HUES48 (cell line): ENCODE results near the gene ISYNA1.

Experiments used
- H3K27ac ChIP-seq: one replicate; pipeline ENCODE4 v1.7.0; 2013; ENCODE audit warnings: low read depth, low read length, inconsistent platforms
- H3K27me3 ChIP-seq: 2 replicates; pipeline ENCODE4 v1.6.1; 2013; ENCODE audit warnings: mild to moderate bottlenecking, low read length; ENCODE audit not compliant: control insufficient read depth, insufficient read depth
- H3K36me3 ChIP-seq: 2 replicates; pipeline ENCODE4 v1.6.1; 2013; ENCODE audit warnings: low read length; ENCODE audit not compliant: control insufficient read depth, insufficient read depth
- H3K4me1 ChIP-seq: 2 replicates; pipeline ENCODE4 v1.6.1; 2013; ENCODE audit warnings: mild to moderate bottlenecking, low read length; ENCODE audit not compliant: control insufficient read depth, insufficient read depth
- H3K4me3 ChIP-seq: 2 replicates; pipeline ENCODE4 v1.5.1; 2013; ENCODE audit warnings: mild to moderate bottlenecking, low read depth, low read length
- H3K9ac ChIP-seq: 2 replicates; pipeline ENCODE4 v1.6.1; 2013; ENCODE audit warnings: mild to moderate bottlenecking, low read depth, low read length, moderate library complexity
- H3K9me3 ChIP-seq: 2 replicates; pipeline ENCODE4 v1.6.1; 2013; ENCODE audit warnings: low read length; ENCODE audit not compliant: control insufficient read depth, insufficient read depth

Gene ISYNA1

DNA sequence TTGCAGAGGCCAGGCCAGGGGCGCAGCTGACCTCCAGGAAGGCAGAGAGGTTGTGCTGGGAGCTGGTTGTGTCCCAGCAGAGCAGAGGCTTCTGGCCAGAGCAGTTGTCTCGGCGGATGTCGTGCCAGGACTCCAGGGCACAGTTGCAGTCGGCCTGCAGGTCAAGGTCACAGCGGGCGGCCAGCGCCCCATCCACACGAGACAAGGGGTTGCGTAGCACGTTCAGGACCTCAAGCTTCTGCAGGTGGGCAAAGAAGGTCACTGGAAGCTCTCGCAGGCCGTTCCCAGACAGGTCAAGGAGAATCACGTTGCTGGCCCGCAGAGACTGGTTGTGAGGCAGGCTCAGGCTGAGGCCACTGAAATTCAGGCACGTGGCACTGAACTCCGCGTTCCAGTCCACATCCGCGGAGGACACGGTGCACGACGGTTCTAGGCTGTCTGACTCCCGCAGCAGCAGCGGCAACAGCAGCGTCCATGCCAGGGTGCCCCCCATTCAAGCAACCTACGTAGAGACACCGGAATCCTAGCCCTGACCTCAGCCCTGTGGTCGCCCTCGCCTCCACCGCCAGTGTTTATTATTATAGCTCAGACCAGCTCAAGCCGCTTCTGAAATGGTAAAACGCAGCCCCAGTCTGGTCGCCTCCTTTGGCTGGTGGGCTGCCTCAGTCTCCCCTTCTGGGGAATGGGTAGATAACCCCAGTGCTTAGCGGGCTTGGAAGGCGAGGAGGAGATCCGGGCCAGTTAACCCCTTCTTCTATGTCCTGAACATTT, 41.3 kb downstream of the ISYNA1 start:
- H3K4me1 ChIP-seq, result no peaks in the 10 kb centered on the region
- no peak overlapping the region for H3K27ac ChIP-seq
- no peaks in the 10 kb centered on the region for H3K27me3 ChIP-seq
- H3K36me3 ChIP-seq, result no peaks in the 10 kb centered on the region
- no peak overlapping the region for H3K9ac ChIP-seq
- no peaks in the 10 kb centered on the region for H3K9me3 ChIP-seq
- H3K4me3 ChIP-seq, result no peak overlapping the region

DNA sequence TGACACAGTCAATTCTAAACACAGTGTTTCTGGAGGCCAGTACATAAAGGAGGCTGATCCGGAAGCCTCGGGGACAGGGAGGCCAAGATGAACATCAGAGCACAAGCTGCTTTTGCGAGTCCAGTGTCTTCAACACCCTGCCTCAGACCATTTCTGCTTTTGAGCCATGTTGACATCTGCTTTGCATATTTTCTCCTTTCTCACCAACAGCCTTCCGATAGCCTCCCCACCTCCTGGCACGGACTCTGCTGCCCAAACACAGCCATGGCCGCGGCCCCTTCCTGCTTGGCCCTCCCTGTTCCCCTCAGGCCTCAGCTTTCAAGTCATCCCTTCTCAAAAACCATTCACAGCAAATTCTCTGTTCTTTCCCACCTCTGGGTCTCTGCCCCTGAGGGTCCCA, 44.1 kb downstream of the ISYNA1 start:
- H3K9ac ChIP-seq, result no peak overlapping the region
- H3K27ac ChIP-seq, result no peak overlapping the region
- H3K4me1 ChIP-seq, result no peaks in the 10 kb centered on the region
- no peak overlapping the region for H3K4me3 ChIP-seq
- H3K27me3 ChIP-seq, result no peaks in the 10 kb centered on the region; the same call in 1 of the 2 replicates
- H3K9me3 ChIP-seq, result no peaks in the 10 kb centered on the region
- no peaks in the 10 kb centered on the region; the same call in 1 of the 2 replicates for H3K36me3 ChIP-seq

DNA sequence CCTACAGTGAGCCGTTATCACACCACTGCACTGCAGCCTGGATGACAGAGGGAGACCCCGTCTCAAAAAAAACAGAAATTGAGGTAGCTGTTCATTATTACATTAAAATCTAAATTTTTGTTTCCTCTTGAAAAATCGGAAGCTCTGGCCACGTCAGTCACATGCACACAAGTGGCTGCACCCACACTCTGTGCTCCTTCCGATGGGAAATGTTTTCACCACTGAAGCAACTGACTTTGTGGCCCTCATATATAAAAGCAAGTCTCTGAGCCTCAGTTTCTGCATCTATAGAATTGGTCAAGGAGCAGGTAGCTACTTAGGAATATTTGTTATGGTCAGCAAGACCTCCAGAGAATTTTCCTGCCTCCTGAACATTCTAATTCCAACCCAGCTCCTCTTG, 45.0 kb downstream of the ISYNA1 start:
- no peaks in the 10 kb centered on the region; the same call in 1 of the 2 replicates for H3K36me3 ChIP-seq
- no peaks in the 10 kb centered on the region for H3K4me1 ChIP-seq

DNA sequence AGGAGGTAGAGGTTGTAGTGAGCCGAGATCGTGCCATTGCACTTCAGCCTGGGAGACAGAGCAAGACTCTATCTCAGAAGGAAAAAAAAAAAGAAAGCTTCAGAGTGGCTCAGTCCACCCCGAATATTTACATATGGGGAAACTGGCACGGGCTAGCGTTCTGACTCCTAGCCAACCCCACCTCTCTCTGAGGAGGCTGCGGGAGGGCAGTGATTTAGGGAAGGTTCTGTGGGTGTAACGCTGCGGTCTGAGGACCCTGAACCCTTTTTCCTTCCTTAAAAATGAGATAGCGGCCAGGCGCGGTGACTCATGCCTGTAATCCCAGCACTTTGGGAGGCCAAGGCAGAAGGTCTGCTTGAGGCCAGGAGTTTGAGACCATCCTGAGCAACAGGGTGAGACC, 45.5 kb downstream of the ISYNA1 start:
- Histone ChIP-seq H3K4me3 (no peak overlapping the region), H3K27ac (no peak overlapping the region), H3K9ac (no peak overlapping the region), H3K4me1 (no peaks in the 10 kb centered on the region), H3K27me3 (peaks cover 12% of the 10 kb centered on the region), H3K9me3 (no peaks in the 10 kb centered on the region), H3K36me3 (no peaks in the 10 kb centered on the region; the same call in 1 of the 2 replicates)

More for the DNA sequence above, 45.0 kb downstream of the ISYNA1 start:
- Histone ChIP-seq H3K9ac (no peak overlapping the region), H3K27ac (no peak overlapping the region), H3K27me3 (peaks cover 7% of the 10 kb centered on the region), H3K4me3 (no peak overlapping the region), H3K9me3 (no peaks in the 10 kb centered on the region)

DNA sequence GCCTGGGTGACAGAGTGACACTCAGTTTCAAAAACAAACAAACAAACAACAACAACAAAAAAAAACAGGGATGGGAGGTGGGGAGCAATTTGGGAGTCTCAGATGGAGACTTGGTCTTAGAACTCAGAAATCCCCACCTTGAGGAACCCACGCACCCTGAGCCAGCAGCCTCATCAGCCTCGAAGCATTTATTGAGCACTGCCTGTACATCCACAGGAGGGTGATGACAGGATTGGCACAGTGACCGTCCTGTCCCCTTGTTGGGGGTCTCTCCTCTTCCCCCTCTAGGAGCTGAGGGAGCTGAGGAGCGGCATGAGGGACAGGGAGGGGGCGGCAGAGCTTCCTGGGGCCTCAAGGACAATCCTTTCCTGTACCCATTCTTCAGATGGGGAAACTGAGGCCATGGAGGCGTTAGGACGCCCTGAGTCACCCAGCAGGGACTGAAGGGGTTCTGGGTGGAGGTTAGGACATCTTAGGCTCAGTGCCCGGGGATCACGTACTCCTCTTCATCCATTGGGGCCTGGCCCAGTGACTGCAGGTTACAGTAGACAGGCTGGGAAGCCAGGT, 46.3 kb downstream of the ISYNA1 start:
- Histone ChIP-seq H3K27ac (no peak overlapping the region), H3K4me1 (no peaks in the 10 kb centered on the region), H3K9me3 (no peaks in the 10 kb centered on the region), H3K4me3 (no peak overlapping the region), H3K27me3 (peaks cover 21% of the 10 kb centered on the region), H3K9ac (no peak overlapping the region), H3K36me3 (no peaks in the 10 kb centered on the region; the same call in 1 of the 2 replicates)

DNA sequence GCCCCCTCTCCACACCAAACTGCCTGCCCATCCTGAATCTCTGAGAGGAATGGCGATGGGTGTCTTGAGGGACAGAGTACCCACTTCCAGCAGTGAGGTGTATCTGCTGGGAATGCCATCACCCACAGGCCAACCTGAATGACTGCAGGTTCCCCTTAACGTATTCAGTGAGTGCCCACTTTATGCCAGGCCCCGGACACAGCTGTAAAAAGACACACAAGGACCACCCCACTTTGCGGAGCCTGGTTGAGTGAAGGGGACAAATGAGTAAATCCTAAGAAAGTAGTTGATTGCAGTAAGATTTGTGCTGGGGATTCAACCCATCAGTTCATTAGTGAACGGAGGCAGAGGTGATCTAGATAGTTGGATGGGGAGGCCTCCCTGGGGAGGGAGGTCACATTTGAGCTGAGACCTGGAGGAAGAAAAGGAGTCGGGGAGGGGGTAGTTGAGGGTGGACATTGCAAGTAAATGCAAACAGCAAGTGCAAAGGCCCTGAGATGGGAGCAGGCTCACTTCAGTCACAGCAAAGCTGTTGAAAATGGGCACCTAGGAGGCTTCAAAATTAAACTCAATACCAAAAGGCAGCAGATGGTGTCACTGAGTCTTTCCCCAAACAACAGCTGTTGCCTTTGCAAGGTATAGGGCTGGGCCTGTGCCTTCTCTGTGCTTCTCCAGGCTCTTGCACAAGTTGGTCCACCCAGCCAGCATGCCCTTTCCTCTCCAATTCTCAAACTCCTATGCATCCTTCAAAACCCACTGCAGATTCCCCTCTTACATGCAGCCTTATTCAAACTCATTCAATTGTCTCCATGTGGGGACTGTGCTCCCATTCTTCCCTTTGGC, 47.6 kb downstream of the ISYNA1 start:
- Histone ChIP-seq H3K9ac (no peak overlapping the region), H3K4me1 (peaks cover 4% of the 10 kb centered on the region; the same call in 1 of the 2 replicates), H3K36me3 (no peaks in the 10 kb centered on the region; the same call in 1 of the 2 replicates), H3K27ac (no peak overlapping the region), H3K4me3 (no peak overlapping the region), H3K27me3 (peaks cover 22% of the 10 kb centered on the region), H3K9me3 (no peaks in the 10 kb centered on the region)

DNA sequence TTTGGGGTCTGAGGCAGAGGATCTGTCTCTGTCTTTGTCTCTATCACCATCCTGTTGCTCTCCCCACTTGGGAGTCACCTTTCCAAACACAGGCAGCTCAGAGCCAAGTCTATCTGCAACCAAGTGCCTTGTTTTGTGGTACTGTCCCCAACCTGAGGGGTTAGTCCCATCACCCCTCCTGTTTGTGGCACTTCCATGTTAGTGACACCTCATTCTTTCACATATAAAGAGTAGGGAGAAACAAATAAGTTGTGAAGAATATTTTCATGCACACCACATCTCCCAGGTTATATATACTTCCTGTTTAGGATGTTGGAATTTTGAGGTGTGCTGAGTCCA, 48.2 kb downstream of the ISYNA1 start:
- no peaks in the 10 kb centered on the region; the same call in 1 of the 2 replicates for H3K36me3 ChIP-seq
- H3K4me3 ChIP-seq, result no peak overlapping the region
- peaks cover 4% of the 10 kb centered on the region; the same call in 1 of the 2 replicates for H3K4me1 ChIP-seq
- no peak overlapping the region for H3K9ac ChIP-seq
- peaks cover 22% of the 10 kb centered on the region for H3K27me3 ChIP-seq
- no peak overlapping the region for H3K27ac ChIP-seq
- H3K9me3 ChIP-seq, result no peaks in the 10 kb centered on the region

DNA sequence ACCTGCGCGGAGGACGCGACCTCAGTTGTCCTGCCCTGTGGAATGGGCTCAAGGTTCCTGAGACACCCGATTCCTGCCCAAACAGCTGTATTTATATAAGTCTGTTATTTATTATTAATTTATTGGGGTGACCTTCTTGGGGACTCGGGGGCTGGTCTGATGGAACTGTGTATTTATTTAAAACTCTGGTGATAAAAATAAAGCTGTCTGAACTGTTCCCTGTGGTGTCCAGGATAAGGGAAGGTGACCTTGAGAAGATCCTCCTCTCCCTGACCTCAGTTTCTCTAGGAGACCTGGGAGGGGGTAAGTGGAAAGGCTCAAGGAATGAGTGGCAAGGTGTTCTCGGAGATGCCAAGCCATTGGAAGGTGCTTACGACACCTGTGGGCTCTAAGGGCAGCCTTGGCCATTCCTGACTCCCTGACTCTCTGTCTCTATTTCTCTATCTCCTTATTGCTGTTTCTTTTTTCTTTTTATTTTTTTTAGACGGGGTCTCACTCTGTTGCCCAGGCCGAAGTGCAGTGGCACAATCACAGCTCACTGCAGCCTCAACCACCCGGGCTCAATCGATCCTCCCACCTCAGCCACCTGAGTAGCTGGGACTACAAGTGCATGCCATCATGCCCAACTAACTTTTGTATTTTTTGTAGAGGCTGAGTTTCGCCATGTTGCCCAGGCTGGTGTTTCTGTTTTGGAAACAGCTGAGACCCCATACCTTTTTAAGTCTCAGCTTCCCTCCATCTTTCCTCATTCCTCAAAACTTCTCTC, 48.8 kb downstream of the ISYNA1 start:
- H3K4me3 ChIP-seq, result no peak overlapping the region
- no peak overlapping the region for H3K9ac ChIP-seq
- peaks cover 4% of the 10 kb centered on the region; the same call in 1 of the 2 replicates for H3K4me1 ChIP-seq
- H3K9me3 ChIP-seq, result no peaks in the 10 kb centered on the region
- H3K27ac ChIP-seq, result no peak overlapping the region
- H3K27me3 ChIP-seq, result peaks cover 22% of the 10 kb centered on the region
- no peaks in the 10 kb centered on the region; the same call in 1 of the 2 replicates for H3K36me3 ChIP-seq

DNA sequence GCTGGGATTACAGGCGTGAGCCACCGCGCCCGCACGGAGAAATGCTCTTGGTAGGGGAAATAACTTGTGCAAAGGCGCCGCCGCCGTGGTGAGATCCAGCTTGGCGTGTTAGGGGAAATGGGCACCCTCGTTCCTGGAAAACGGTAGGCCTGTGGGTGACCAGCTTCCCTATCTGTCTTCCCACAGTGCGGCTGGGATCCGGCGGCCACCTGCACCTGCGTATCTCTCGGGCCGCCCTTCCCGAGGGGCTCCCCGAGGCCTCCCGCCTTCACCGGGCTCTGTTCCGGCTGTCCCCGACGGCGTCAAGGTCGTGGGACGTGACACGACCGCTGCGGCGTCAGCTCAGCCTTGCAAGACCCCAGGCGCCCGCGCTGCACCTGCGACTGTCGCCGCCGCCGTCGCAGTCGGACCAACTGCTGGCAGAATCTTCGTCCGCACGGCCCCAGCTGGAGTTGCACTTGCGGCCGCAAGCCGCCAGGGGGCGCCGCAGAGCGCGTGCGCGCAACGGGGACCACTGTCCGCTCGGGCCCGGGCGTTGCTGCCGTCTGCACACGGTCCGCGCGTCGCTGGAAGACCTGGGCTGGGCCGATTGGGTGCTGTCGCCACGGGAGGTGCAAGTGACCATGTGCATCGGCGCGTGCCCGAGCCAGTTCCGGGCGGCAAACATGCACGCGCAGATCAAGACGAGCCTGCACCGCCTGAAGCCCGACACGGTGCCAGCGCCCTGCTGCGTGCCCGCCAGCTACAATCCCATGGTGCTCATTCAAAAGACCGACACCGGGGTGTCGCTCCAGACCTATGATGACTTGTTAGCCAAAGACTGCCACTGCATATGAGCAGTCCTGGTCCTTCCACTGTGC, 49.6 kb downstream of the ISYNA1 start:
- no peaks in the 10 kb centered on the region for H3K9me3 ChIP-seq
- no peaks in the 10 kb centered on the region; the same call in 1 of the 2 replicates for H3K36me3 ChIP-seq
- H3K27ac ChIP-seq, result no peak overlapping the region
- no peak overlapping the region for H3K9ac ChIP-seq
- H3K4me3 ChIP-seq, result peak overlapping the region; percentile 56; the same call in 1 of the 2 replicates
- H3K27me3 ChIP-seq, result peaks cover 22% of the 10 kb centered on the region
- peaks cover 4% of the 10 kb centered on the region; the same call in 1 of the 2 replicates for H3K4me1 ChIP-seq
